Mesothelial cell of epicardium (in vitro differentiated cells): ENCODE results near the gene SPRN. TPM values are rescaled to one million over a fixed set of nuclear protein-coding genes. Genes with fewer than 3 reads are reported as not detected.

Source experiments
- DNase-seq, 2 experiments: peaks; one replicate each; pipeline ENCODE4 v3.0.0; 2021; ENCODE audit warnings: low spot score in 2 of 2; ENCODE audit not compliant: unreplicated experiment in 2 of 2
- H3K27ac Mint-ChIP-seq: 2 replicates; pipeline ENCODE4 v1.8.0; 2021; ENCODE audit warnings: mixed read lengths
- H3K27me3 Mint-ChIP-seq: 2 replicates; pipeline ENCODE4 v1.8.0; 2021; ENCODE audit warnings: low read depth, mixed read lengths
- H3K36me3 Mint-ChIP-seq: 2 replicates; pipeline ENCODE4 v1.8.0; 2021; ENCODE audit warnings: mixed read lengths
- H3K4me1 Mint-ChIP-seq: 2 replicates; pipeline ENCODE4 v1.8.0; 2021; ENCODE audit warnings: mixed read lengths
- H3K4me3 Mint-ChIP-seq: 2 replicates; pipeline ENCODE4 v1.8.0; 2021; ENCODE audit warnings: mild to moderate bottlenecking, moderate library complexity, mixed read lengths
- H3K9me3 Mint-ChIP-seq: 2 replicates; pipeline ENCODE4 v1.8.0; 2021; ENCODE audit warnings: mixed read lengths
- CTCF ChIP-seq: fragments of 200-600 bp; sonication (generic); IDR thresholded peaks from one replicate; pipeline ENCODE4 v1.5.0; 2021; ENCODE audit warnings: antibody characterized with exemption; ENCODE audit not compliant: unreplicated experiment
- total RNA-seq: library from RNA; stranded (reverse); gene quantifications from 3 replicates; pipeline ENCODE4 v1.2.1, GENCODE V29; 2021

SPRN gene
- total RNA-seq, 1 donor from 2014 or later, result 0.69 TPM

- Mint-ChIP-seq H3K9me3 (peaks cover 25% of the 10 kb centered on the region), H3K4me3 (no peak overlapping the region), H3K27ac (peak overlapping the region; percentile 11), H3K36me3 (peaks cover 62% of the 10 kb centered on the region), H3K4me1 (peaks cover 15% of the 10 kb centered on the region), H3K27me3 (no peaks in the 10 kb centered on the region)
- no peak for DNase-seq
- no peak for TF ChIP-seq CTCF
These were observed 19.2 kb downstream of the SPRN start for GRCh38 chr10:133405272-133405671.

- H3K4me3 Mint-ChIP-seq, result no peak overlapping the region
- H3K36me3 Mint-ChIP-seq, result peaks cover 49% of the 10 kb centered on the region
- H3K9me3 Mint-ChIP-seq, result peaks cover 12% of the 10 kb centered on the region
- H3K27me3 Mint-ChIP-seq, result no peaks in the 10 kb centered on the region
- H3K4me1 Mint-ChIP-seq, result peaks cover 15% of the 10 kb centered on the region
- no peak for DNase-seq
- H3K27ac Mint-ChIP-seq, result no peak overlapping the region
- TF ChIP-seq CTCF, result no peak
These were observed 20.6 kb downstream of the SPRN start for GRCh38 chr10:133403784-133404183.

GRCh38 chr10:133403359-133403758 is 21.1 kb downstream of the SPRN start:
- Mint-ChIP-seq H3K4me3 (no peak overlapping the region), H3K27ac (no peak overlapping the region), H3K4me1 (peaks cover 15% of the 10 kb centered on the region), H3K9me3 (peaks cover 8% of the 10 kb centered on the region), H3K36me3 (peaks cover 44% of the 10 kb centered on the region), H3K27me3 (no peaks in the 10 kb centered on the region)
- no peak for TF ChIP-seq CTCF
- peak in 1 of 2 experiments; percentile 9 for DNase-seq

- H3K36me3 Mint-ChIP-seq, result peaks cover 43% of the 10 kb centered on the region
- no peaks in the 10 kb centered on the region for H3K27me3 Mint-ChIP-seq
- H3K9me3 Mint-ChIP-seq, result no peaks in the 10 kb centered on the region
- peaks cover 15% of the 10 kb centered on the region for H3K4me1 Mint-ChIP-seq
- TF ChIP-seq CTCF, result no peak
- DNase-seq, result peak in 1 of 2 experiments; percentile 33
- no peak overlapping the region for H3K4me3 Mint-ChIP-seq
- H3K27ac Mint-ChIP-seq, result no peak overlapping the region
These were observed 22.3 kb downstream of the SPRN start for GRCh38 chr10:133401981-133402725.

- TF ChIP-seq CTCF, result no peak
- peaks cover 39% of the 10 kb centered on the region for H3K36me3 Mint-ChIP-seq
- no peaks in the 10 kb centered on the region for H3K27me3 Mint-ChIP-seq
- no peaks in the 10 kb centered on the region for H3K9me3 Mint-ChIP-seq
- no peak overlapping the region for H3K4me3 Mint-ChIP-seq
- peak in 1 of 2 experiments; percentile 36 for DNase-seq
- peaks cover 15% of the 10 kb centered on the region for H3K4me1 Mint-ChIP-seq
- H3K27ac Mint-ChIP-seq, result no peak overlapping the region
These were observed 22.9 kb downstream of the SPRN start for GRCh38 chr10:133401500-133401899.
